HG02678 (cell line): ENCODE measurements around the gene GMFB.
A peak's percentile ranks its signal among the peaks of the same experiment; 100 is the strongest.

Experiments
- ATAC-seq: cut with Tn5 transposase; IDR thresholded peaks from one replicate; pipeline ENCODE4 v1.9.1; 2021; ENCODE audit warnings: mild to moderate bottlenecking, moderate library complexity; ENCODE audit not compliant: unreplicated experiment

Gene GMFB

DNA sequence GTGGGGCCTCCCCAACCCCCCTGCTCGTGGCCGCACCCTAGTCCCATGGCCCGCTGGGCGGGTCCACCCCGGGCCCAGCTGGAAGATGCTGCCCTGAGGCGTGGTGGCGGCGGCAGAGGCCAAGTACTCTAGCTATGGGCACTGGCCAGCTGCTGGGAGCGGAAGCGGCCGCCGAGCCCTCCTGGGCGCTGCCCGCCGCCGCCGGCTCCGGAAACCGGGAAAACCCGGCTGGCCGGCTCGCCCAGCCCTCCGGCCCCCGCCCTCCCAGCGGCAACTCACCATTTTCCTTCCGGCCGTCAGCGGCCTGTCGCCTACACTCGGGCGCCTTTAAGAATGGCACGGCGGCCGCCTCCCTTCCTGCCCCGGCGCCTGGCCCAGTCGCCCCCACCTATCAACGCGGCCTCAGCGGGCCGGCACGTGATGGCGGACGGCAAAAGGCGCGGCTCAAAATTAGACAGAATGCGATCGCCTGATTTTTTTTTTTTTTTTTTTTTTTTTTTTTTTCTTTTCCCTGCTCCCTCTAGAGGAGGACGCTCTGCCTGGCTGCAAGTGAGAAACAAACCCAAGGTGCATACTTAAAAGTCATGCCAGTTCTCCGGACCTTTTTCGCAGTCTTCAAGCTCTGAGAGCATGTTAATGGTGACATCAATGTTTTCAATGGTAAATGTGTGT, at the start of gene GMFB:
GMFB (minus strand) TSS at position 335 of the 672 bp plus-strand sequence; CDS start at position 282, 53 bp downstream.
- ATAC-seq = peak; percentile 94

DNA sequence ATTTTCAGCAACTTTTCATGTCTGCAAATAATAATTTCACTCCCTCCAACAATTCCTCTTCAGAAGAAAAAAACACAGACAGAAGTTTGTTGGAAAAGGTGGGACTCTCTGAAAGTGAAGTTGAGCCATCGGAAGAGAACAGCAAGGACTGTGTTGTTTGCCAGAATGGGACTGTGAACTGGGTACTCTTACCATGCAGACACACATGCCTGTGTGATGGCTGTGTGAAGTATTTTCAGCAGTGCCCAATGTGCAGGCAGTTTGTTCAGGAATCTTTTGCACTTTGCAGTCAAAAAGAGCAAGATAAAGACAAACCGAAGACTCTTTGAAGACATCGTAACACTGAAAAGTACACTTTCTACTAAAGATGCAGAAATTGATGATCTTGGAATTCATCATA, 49.3 kb upstream of the GMFB start:
- ATAC-seq = no peak

DNA sequence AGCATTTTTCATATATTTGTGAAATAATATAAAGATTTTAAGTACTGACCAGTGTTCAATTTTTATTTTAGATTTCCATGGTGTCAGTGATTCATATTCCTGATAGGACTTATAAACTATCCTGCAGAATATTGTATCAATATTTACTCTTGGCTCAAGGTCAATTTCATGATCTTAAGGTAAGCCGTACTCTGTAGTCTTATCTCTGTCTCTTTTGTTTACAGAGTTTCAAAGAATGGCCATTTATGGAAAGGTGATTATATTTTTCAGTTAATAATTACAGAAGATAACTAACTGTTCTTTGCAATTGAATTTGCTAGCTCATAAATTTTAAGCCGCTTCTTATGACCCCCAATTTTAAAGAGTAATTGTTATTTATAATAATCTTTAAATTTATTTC, 48.9 kb upstream of the GMFB start:
- ATAC-seq = no peak

DNA sequence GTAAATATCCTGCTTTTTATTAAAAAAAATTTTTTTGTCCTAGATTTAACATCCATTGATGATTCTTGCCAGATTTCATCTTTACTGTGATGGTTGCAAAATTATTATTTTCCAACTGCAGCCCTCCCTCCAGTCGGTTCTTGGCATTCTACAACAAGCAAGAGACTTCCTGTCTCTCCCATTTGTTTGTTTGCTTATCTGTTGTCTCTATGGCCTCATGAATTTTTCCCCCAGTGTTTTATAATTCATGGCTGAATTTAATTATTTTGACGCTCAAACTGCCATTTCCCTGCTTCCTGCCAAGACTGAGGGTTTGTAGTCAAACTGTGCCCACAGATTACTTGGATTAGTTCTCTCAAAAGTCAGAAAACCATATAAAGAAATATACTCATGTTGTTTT, 46.9 kb upstream of the GMFB start:
- ATAC-seq = no peak

DNA sequence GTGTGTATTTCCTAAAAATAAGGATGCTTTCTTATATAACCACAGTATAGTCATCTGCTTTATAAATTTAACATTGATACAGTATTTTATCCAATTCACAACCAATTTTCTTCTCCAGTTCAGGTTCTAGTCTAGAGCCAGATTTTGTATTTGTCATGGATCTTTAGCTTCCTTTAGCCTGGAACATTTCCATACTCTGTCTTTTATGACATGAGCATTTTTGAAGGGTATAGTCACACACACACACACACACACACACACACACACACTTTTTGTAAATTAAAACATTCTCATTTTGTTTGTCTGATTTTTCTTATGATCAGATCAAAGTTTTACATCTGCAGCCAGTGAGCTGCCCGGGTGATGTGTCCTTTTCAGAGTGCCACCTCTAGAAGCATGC, 46.3 kb upstream of the GMFB start:
- ATAC-seq = no peak

- no peak for ATAC-seq
Measured at GRCh38 chr14:54533100-54533499, 44.3 kb upstream of the GMFB start.

GRCh38 chr14:54532111-54533012, 43.6 kb upstream of the GMFB start:
- peak; percentile 92 for ATAC-seq

DNA sequence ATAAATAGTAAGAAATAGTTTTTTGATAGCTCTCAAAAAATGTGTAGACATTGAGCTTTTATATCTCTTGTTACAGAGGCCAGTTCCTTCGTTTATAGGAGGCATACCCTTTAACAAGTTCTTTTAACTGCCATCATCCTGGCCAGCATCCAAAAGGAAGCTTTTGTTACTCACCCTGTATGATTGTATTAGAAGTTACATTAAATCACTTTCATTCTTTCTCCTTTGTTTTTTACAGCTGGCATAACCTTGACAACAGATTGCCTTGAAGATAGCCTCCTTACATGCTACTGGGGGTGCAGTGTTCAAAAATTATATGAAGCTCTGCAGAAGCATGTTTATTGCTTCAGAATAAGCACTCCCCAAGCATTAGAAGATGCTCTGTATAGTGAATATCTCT, 41.0 kb upstream of the GMFB start:
- no peak for ATAC-seq

DNA sequence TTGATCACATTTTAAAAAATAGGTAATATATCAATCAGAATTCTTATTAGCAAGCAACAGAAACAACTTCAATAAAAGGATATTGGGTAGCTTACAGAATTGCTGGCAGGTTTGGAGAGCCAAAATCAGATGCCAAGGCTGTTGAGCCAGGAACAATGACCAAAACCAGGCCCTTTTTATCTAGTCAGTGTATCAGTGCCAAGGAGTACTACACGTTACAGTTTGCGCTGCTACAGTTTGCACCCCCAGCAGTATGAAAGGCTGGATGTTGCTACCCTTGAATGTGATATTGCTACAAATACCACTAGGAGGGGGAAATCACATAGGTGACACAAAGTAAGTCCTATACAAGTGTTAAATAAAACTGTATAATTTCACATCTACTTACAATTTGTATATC, 40.2 kb upstream of the GMFB start:
- no peak for ATAC-seq

DNA sequence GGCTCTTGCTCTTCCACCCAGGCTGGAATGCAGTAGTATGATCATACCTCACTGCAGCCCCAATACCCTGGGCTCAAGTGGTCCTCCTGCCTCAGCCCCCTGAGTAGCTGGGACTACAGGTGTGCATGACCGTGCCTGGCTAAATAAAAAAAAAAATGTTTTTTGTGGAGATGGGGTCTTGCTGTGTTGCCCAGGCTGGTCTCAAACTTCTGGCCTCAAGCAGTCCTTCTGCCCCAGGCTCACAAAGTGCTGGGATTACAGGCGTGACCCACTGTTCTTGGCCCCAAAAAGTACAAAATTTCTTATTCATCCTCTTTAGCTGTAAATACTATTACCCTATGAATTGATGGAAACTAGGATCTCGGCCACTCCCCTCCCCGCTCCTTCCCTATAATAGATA, 35.6 kb upstream of the GMFB start:
- ATAC-seq = no peak

DNA sequence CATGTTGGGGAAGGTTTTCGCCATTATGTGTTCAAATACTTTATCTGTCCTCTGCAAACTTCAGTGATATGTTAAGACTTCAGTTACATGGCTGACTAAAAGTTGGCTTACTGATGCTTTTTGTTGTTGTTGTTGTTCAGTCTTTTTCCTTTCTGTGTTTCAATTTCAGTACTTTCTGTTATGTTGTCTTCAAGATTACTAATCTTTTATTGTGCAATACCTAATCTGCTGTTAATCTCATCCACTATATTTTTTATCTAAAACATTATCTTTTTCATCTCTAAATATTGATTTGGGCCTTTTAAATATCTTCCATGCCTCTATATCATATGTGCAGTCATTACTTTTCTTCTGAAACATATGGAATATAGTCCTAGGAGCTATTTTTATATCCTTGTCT, 27.9 kb upstream of the GMFB start:
- no peak for ATAC-seq

GRCh38 chr14:54515670-54516069, 26.9 kb upstream of the GMFB start:
- no peak for ATAC-seq

DNA sequence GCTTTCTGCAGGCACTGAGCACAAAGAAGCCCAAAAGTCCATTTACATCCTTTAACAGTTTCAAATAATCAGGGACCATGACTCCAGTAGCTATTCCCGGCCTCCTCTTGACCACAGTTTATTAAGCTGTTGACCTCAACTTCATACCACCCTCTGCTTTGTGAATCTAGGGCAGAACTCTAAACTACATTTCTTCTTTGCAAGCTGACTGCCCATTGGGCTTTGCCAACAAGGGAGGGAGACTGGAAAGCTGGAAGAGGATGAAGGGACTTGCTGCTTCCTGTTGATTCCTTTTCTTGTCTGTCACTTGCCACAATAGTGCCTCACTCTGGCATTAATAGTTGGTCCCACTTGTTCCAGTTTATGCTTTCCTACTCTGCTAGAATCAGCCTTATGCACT, 23.6 kb upstream of the GMFB start:
- ATAC-seq = no peak

GRCh38 chr14:54509546-54510501, 21.0 kb upstream of the GMFB start, which contains the start of gene CGRRF1:
Gene CGRRF1 (plus strand): TSS chr14:54509906. CDS start chr14:54509960, 54 bp downstream.
- peak; percentile 97 for ATAC-seq

GRCh38 chr14:54503486-54503885, 14.7 kb upstream of the GMFB start:
- no peak for ATAC-seq

DNA sequence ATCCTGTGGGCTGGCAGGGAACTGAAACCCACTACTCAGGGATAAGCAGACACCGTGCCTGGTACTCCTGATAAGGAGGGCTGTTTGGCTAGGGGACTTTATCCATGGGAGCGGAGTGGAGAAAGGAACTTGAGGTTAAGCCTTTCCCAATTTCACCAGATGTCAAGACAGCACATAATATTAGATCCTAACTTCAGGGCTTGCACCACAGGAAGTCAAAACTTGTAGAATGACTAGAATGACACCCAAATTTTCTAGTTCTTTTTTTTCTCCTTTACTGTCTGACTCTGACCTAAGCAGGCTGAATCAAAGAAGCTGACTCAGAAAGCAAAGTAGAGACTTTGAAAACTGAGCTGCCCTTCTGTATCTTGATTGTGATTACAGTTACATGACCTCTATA, 13.8 kb upstream of the GMFB start:
- no peak for ATAC-seq

- ATAC-seq = no peak
Measured at GRCh38 chr14:54501480-54501879, 12.7 kb upstream of the GMFB start.

GRCh38 chr14:54500744-54501143, 12.0 kb upstream of the GMFB start:
- no peak for ATAC-seq

GRCh38 chr14:54498579-54498978, 9.8 kb upstream of the GMFB start:
- no peak for ATAC-seq

DNA sequence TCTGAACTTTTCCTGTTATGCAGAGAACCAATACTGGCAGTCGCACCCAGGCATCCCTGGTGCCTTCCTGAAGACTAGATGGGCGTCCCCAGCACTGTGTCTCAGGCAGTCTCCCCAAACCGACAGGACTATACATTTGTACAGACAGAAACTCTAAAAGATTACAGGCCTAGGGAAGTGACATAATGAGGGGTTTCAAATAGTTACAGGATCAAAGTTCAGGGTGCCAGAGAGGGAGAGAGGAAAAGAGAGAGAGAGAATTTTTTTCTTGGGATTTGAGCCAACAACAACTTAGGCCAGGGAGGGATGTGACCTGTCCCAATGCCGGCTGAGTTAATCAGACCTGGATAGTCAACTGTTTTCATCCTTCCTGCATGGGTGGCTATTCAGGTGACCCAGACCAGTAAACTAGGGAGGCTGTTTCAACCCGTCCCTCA, 9.3 kb upstream of the GMFB start:
- ATAC-seq = no peak

DNA sequence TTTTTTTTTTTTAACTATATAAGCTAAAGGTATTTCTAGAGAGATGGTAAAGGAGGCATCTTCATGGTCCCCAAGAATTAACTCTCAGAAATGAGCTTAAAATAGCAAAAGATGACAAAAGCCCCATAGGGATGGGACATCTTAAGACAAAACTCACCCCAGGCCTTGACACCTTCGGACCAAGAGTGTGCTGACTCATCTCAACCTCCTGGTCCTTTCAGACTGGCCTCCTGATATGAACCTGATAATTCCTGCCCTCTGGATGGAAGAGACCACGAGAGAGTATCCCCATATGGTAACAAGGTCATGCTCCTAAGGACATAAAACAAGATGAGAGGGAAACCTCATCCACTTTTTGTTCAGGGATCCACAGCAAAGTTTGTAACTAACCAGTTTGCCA, 8.4 kb upstream of the GMFB start:
- no peak for ATAC-seq
